Psoas muscle (tissue), 8 donors: ENCODE measurements around the gene IL17F. TPM values are rescaled to one million over a fixed set of nuclear protein-coding genes. Genes with fewer than 3 reads are reported as not detected.

ENCODE experiments used
- ATAC-seq, 4 donors: fragments of 200-7000 bp; cut with Tn5 transposase; one replicate each; pipeline ENCODE4 v1.9.1; 2020; ENCODE audit warnings: moderate library complexity in 3 of 4, mild to moderate bottlenecking in 2 of 4
- DNase-seq, 2 donors: peaks; one replicate each; pipeline ENCODE4 v3.0.0-alpha.2; 2020
- H3K27ac ChIP-seq: fragments of 200-600 bp; one replicate; pipeline ENCODE4 v1.8.0; 2022
- H3K27me3 ChIP-seq, 3 donors: fragments of 200-600 bp in 1 of 3; one replicate each; pipeline versions ENCODE4 v1.6.1 to v1.8.0; 2013 to 2022; ENCODE audit warnings: low read length in 2 of 3, mild to moderate bottlenecking in 2 of 3, moderate library complexity in 1 of 3; ENCODE audit not compliant: insufficient read depth in 3 of 3
- H3K36me3 ChIP-seq, 2 donors: fragments of 200-600 bp in 1 of 2; one replicate each; pipeline versions ENCODE4 v1.6.1 to v1.8.0; 2013 to 2022; ENCODE audit warnings: low read depth in 1 of 2, mild to moderate bottlenecking in 1 of 2, moderate library complexity in 1 of 2; ENCODE audit not compliant: insufficient read depth in 1 of 2
- H3K4me1 ChIP-seq: fragments of 200-600 bp; one replicate; pipeline ENCODE4 v1.8.0; 2022
- H3K4me3 ChIP-seq: fragments of 200-600 bp; one replicate; pipeline ENCODE4 v1.8.0; 2022; ENCODE audit warnings: mild to moderate bottlenecking
- H3K9me3 ChIP-seq: fragments of 200-600 bp; one replicate; pipeline ENCODE4 v1.8.0; 2022
- CTCF ChIP-seq: fragments of 200-600 bp; IDR thresholded peaks from one replicate; pipeline ENCODE4 v1.8.0; 2022; ENCODE audit warnings: antibody characterized with exemption
- WGBS, 3 donors: extraction: QIAGEN DNeasy Blood & Tissue Kit; methylation state at CpG; one replicate each; pipeline versions ENCODE4 v1.1.6 to v1.1.7; 2013; 5-methylcytosine and 5-hydroxymethylcytosine counted together
- intact Hi-C, 2 donors: fragments of 100-400 bp; cut with DNase I; formaldehyde crosslinking; loops; one replicate each; pipeline versions ENCODE4 v1.11.0 to v1.14.2; 2022
- polyA plus RNA-seq, 3 donors: library from polyadenylated mRNA; stranded (reverse); fragments of 200-250 nt; gene quantifications; one replicate each; pipeline ENCODE4 v1.2.3, GENCODE V29; 2013
- total RNA-seq, 4 donors: library from RNA; stranded (reverse); fragmentation: NEBNext Ultra II Directional in 2 of 4; extraction: Animal tissue kit (Norgen Biotek cat#: 25700) in 2 of 4; gene quantifications; one replicate each; pipeline versions ENCODE4 v1.2.1 to v1.2.4, GENCODE V29; 2021 to 2023
- donor health status: healthy with polysubstance abuse.
- donor health status: DM: no; HTN: no; CAD: no; lungs with moderate emphysema.
- donor health status: Bipolar disorder and iron deficiency.
- donor health status: healthy.
- donor health status: DM: yes; HTN: yes; CAD: no.
- donor health status: DM: no; HTN: no; CAD: no.
- donor health status: DM: no; HTN: no; CAD: no.
- donor health status: DM: yes; HTN: yes; CAD: no.

IL17F gene
- total and polyA plus RNA-seq, 7 donors: not detected

GRCh38 chr6:52217761-52218160 is 26.5 kb downstream of the IL17F start:
- H3K27me3 ChIP-seq: peaks cover 0 to 3% (median 1%) of the 10 kb centered on the region in 3 donors
- no peak for DNase-seq
- no peak for ATAC-seq
- no peak overlapping the region for H3K27ac ChIP-seq
- H3K4me1 ChIP-seq: no peaks in the 10 kb centered on the region
- H3K9me3 ChIP-seq: no peaks in the 10 kb centered on the region
- intact Hi-C loops: no loop called here
- 80 to 87% (median 87%) methylated on average over 2 of the region's 2 CpGs for WGBS, 3 donors
- H3K4me3 ChIP-seq: no peak overlapping the region
- no peaks in the 10 kb centered on the region for H3K36me3 ChIP-seq
- no peak for TF ChIP-seq CTCF

GRCh38 chr6:52216932-52217575 is 27.2 kb downstream of the IL17F start:
- TF ChIP-seq CTCF: no peak
- intact Hi-C loops: no loop called here
- WGBS, 3 donors: 89 to 93% (median 91%) methylated on average over 5 of the region's 5 CpGs
- Histone ChIP-seq H3K4me1 (no peaks in the 10 kb centered on the region), H3K27ac (no peak overlapping the region), H3K4me3 (no peak overlapping the region), H3K27me3 (peaks cover 0 to 3% (median 1%) of the 10 kb centered on the region in 3 donors), H3K36me3 (no peaks in the 10 kb centered on the region), H3K9me3 (no peaks in the 10 kb centered on the region)
- ATAC-seq (no peak), DNase-seq (no peak)

- no peaks in the 10 kb centered on the region for H3K4me1 ChIP-seq
- H3K36me3 ChIP-seq: no peaks in the 10 kb centered on the region
- ATAC-seq: no peak
- no peak for TF ChIP-seq CTCF
- H3K4me3 ChIP-seq: no peak overlapping the region
- DNase-seq: no peak
- no peaks in the 10 kb centered on the region for H3K9me3 ChIP-seq
- intact Hi-C loops: no loop called here
- peaks cover 0 to 3% (median 1%) of the 10 kb centered on the region in 3 donors for H3K27me3 ChIP-seq
- H3K27ac ChIP-seq: no peak overlapping the region
Measured at GRCh38 chr6:52215787-52216186, 28.5 kb downstream of the IL17F start.

GRCh38 chr6:52213127-52213526 is 31.2 kb downstream of the IL17F start:
- no peak for DNase-seq
- ATAC-seq: no peak
- H3K27ac ChIP-seq: no peak overlapping the region
- H3K36me3 ChIP-seq: no peaks in the 10 kb centered on the region
- H3K27me3 ChIP-seq: peaks cover 0 to 3% (median 0%) of the 10 kb centered on the region in 3 donors
- WGBS, 3 donors: 69 to 75% (median 73%) methylated on average over 2 of the region's 2 CpGs
- H3K4me3 ChIP-seq: no peak overlapping the region
- TF ChIP-seq CTCF: no peak
- H3K4me1 ChIP-seq: no peaks in the 10 kb centered on the region
- H3K9me3 ChIP-seq: no peaks in the 10 kb centered on the region
- intact Hi-C loops: no loop called here

- Histone ChIP-seq H3K4me1 (no peaks in the 10 kb centered on the region), H3K36me3 (no peaks in the 10 kb centered on the region), H3K27ac (no peak overlapping the region), H3K9me3 (no peaks in the 10 kb centered on the region), H3K27me3 (peaks cover 0 to 2% (median 0%) of the 10 kb centered on the region in 3 donors), H3K4me3 (no peak overlapping the region)
- DNase-seq (no peak), ATAC-seq (no peak)
- intact Hi-C loops: no loop called here
- no peak for TF ChIP-seq CTCF
- WGBS, 3 donors: 61 to 67% (median 64%) methylated on average over 2 of the region's 2 CpGs
Measured at GRCh38 chr6:52210227-52210626, 34.1 kb downstream of the IL17F start.
